H1 (cell line): ENCODE measurements around the gene MYO18A. TPM values are rescaled to one million over a fixed set of nuclear protein-coding genes. Genes with fewer than 3 reads are reported as not detected.

Source experiments
- CTCF ChIA-PET: fragments of 300-600 bp; sonication (Branson Sonifier 250); formaldehyde crosslinking; loops from one replicate; lab custom pipeline; 2021; ENCODE audit not compliant: partially characterized antibody; lab: Charles Lee
- POLR2A ChIA-PET: fragments of 300-600 bp; sonication (Branson Sonifier 250); formaldehyde crosslinking; loops from one replicate; lab custom pipeline; 2021; ENCODE audit warnings: inconsistent platforms; ENCODE audit not compliant: partially characterized antibody; lab: Charles Lee
- DNase-seq, 2 experiments: peaks; one replicate each; pipeline versions ENCODE4 v3.0.0 to v3.0.0-alpha.2; 2010 to 2022; ENCODE audit warnings: low spot score in 2 of 2, low read depth in 1 of 2, mixed read lengths in 1 of 2
- FAIRE-seq: peaks from 2 replicates; lab custom pipeline; 2011; peaks lifted over from hg19 to GRCh38; lab: Jason Lieb, UNC
- H2AFZ ChIP-seq: 2 replicates; pipeline ENCODE4 v1.8.1; 2012; ENCODE audit warnings: low read length, inconsistent platforms
- H2AK5ac ChIP-seq: 2 replicates; pipeline ENCODE4 v1.6.1; 2013; ENCODE audit warnings: low read depth, low read length
- H2BK120ac ChIP-seq: replicated peaks from 2 replicates; pipeline ENCODE3; 2013; ENCODE audit warnings: low read depth, low read length, inconsistent platforms
- H2BK12ac ChIP-seq: 2 replicates; pipeline ENCODE4 v1.6.1; 2013; ENCODE audit warnings: low read depth, low read length
- H2BK15ac ChIP-seq: 2 replicates; pipeline ENCODE4 v1.6.1; 2013; ENCODE audit warnings: low read length
- H2BK20ac ChIP-seq: 2 replicates; pipeline ENCODE4 v1.6.1; 2013; ENCODE audit warnings: low read length
- H2BK5ac ChIP-seq: 2 replicates; pipeline ENCODE4 v1.6.1; 2013; ENCODE audit warnings: low read depth, low read length
- H3K14ac ChIP-seq: 2 replicates; pipeline ENCODE4 v1.6.1; 2013; ENCODE audit warnings: inconsistent platforms; ENCODE audit not compliant: insufficient read length
- H3K18ac ChIP-seq: 2 replicates; pipeline ENCODE4 v1.6.1; 2013; ENCODE audit warnings: low read length; ENCODE audit errors: extremely low read depth
- H3K23ac ChIP-seq: 2 replicates; pipeline ENCODE4 v1.6.1; 2013; ENCODE audit warnings: inconsistent platforms; ENCODE audit not compliant: insufficient read length
- H3K23me2 ChIP-seq: 2 replicates; pipeline ENCODE4 v1.6.1; 2013; ENCODE audit warnings: low read depth, low read length
- H3K27ac ChIP-seq: 2 replicates; pipeline ENCODE4 v1.6.1; 2011; ENCODE audit warnings: low read depth, low read length, inconsistent platforms
- H3K27me3 ChIP-seq, 4 experiments: replicated peaks in 1 of 4; 1 replicate in 1 of 4; 2 replicates in 3 of 4; pipeline versions ENCODE4 v1.6.1 to v1.8.1; 2011 to 2013; ENCODE audit warnings: low read length in 3 of 4, mild to moderate bottlenecking in 3 of 4, inconsistent platforms in 2 of 4, mixed read lengths in 2 of 4, moderate library complexity in 1 of 4; ENCODE audit not compliant: control insufficient read depth in 3 of 4, insufficient read depth in 3 of 4; ENCODE audit errors: extremely low read depth in 1 of 4
- H3K36me3 ChIP-seq, 4 experiments: 2 replicates each; pipeline versions ENCODE4 v1.6.1 to v1.8.1; 2011 to 2013; ENCODE audit warnings: mild to moderate bottlenecking in 4 of 4, low read length in 3 of 4, moderate library complexity in 2 of 4, control low read depth in 1 of 4, inconsistent platforms in 1 of 4; ENCODE audit not compliant: insufficient read depth in 4 of 4, control insufficient read depth in 2 of 4
- H3K4ac ChIP-seq: replicated peaks from 2 replicates; pipeline ENCODE3; 2013; ENCODE audit warnings: low read length, low read depth, mixed read lengths, inconsistent platforms; ENCODE audit not compliant: insufficient read length
- H3K4me1 ChIP-seq, 4 experiments: replicated peaks in 1 of 4; 1 replicate in 1 of 4; 2 replicates in 3 of 4; pipeline versions ENCODE4 v1.6.1 to v1.8.1; 2011 to 2013; ENCODE audit warnings: low read length in 3 of 4, inconsistent platforms in 2 of 4, mixed read lengths in 1 of 4; ENCODE audit not compliant: insufficient read depth in 4 of 4, control insufficient read depth in 3 of 4
- H3K4me2 ChIP-seq, 2 experiments: 2 replicates each; pipeline versions ENCODE4 v1.6.1 to v1.8.1; 2011 to 2013; ENCODE audit warnings: low read depth in 2 of 2, low read length in 2 of 2, control low read depth in 1 of 2, inconsistent platforms in 1 of 2, mild to moderate bottlenecking in 1 of 2; ENCODE audit not compliant: insufficient read depth in 1 of 2
- H3K4me3 ChIP-seq, 4 experiments: fragments of 200-600, 300-600 bp in 1 of 4; sonication (generic), shearing (Covaris generic), sonication (Bioruptor Twin) in 1 of 4; 2 replicates each; pipeline versions ENCODE4 v1.5.1 to v1.8.1; 2011 to 2016; ENCODE audit warnings: low read length in 4 of 4, low read depth in 3 of 4, control low read depth in 2 of 4, inconsistent platforms in 2 of 4, mild to moderate bottlenecking in 2 of 4, mixed read lengths in 1 of 4, moderate library complexity in 1 of 4; ENCODE audit not compliant: insufficient read depth in 2 of 4; ENCODE audit errors: extremely low read depth in 1 of 4
- H3K56ac ChIP-seq: replicated peaks from 2 replicates; pipeline ENCODE3; 2013; ENCODE audit warnings: low read depth, mild to moderate bottlenecking, mixed read lengths, low read length, inconsistent platforms; ENCODE audit not compliant: insufficient read length
- H3K79me1 ChIP-seq: 2 replicates; pipeline ENCODE4 v1.6.1; 2013; ENCODE audit warnings: low read depth, low read length, control low read depth
- H3K79me2 ChIP-seq, 2 experiments: 2 replicates each; pipeline versions ENCODE4 v1.6.1 to v1.8.1; 2012 to 2013; ENCODE audit warnings: low read length in 2 of 2, mild to moderate bottlenecking in 2 of 2, inconsistent platforms in 1 of 2; ENCODE audit not compliant: insufficient read depth in 2 of 2, control insufficient read depth in 1 of 2
- H3K9ac ChIP-seq, 4 experiments: replicated peaks in 1 of 4; 1 replicate in 1 of 4; 2 replicates in 3 of 4; pipeline versions ENCODE4 v1.6.1 to v1.8.1; 2011 to 2013; ENCODE audit warnings: low read depth in 3 of 4, low read length in 3 of 4, control low read depth in 2 of 4, mild to moderate bottlenecking in 2 of 4, moderate library complexity in 2 of 4, inconsistent platforms in 1 of 4; ENCODE audit errors: extremely low read depth in 1 of 4
- H3K9me3 ChIP-seq, 2 experiments: 2 replicates each; pipeline versions ENCODE4 v1.6.1 to v1.8.1; 2012 to 2013; ENCODE audit warnings: mild to moderate bottlenecking in 2 of 2, moderate library complexity in 2 of 2, control low read depth in 1 of 2, inconsistent platforms in 1 of 2, low read depth in 1 of 2, low read length in 1 of 2, mixed read lengths in 1 of 2; ENCODE audit not compliant: insufficient read depth in 2 of 2
- H4K20me1 ChIP-seq, 2 experiments: replicated peaks in 1 of 2; 2 replicates each; pipeline versions ENCODE3 to v1.8.1; 2011 to 2013; ENCODE audit warnings: inconsistent platforms in 2 of 2, low read length in 2 of 2, mild to moderate bottlenecking in 1 of 2; ENCODE audit not compliant: insufficient read depth in 2 of 2, control insufficient read depth in 1 of 2
- H4K5ac ChIP-seq: 2 replicates; pipeline ENCODE4 v1.6.1; 2013; ENCODE audit warnings: low read length, low read depth, mixed read lengths, inconsistent platforms; ENCODE audit not compliant: insufficient read length
- H4K8ac ChIP-seq: 2 replicates; pipeline ENCODE4 v1.8.0; 2013; ENCODE audit warnings: mild to moderate bottlenecking, moderate library complexity, low read length, inconsistent platforms; ENCODE audit not compliant: insufficient read depth; ENCODE audit errors: extremely low read depth
- H4K91ac ChIP-seq: replicated peaks from 2 replicates; pipeline ENCODE3; 2013; ENCODE audit warnings: low read length, mixed read lengths, inconsistent platforms; ENCODE audit not compliant: insufficient read length
- CBX5 ChIP-seq: fragments of 300-800, 300-1000 bp; sonication (generic); IDR thresholded peaks from 2 replicates; pipeline ENCODE4 v1.7.1; 2016; ENCODE audit warnings: antibody characterized with exemption, low read length, low read depth
- CHD2 ChIP-seq: IDR thresholded peaks from 2 replicates; pipeline ENCODE4 v1.6.1; 2012; ENCODE audit warnings: low read length, improper control_type of control experiment
- E2F6 ChIP-seq: IDR thresholded peaks from 2 replicates; pipeline ENCODE4 v1.6.1; 2012; ENCODE audit warnings: inconsistent platforms
- FOSL1 ChIP-seq: IDR thresholded peaks from 2 replicates; pipeline ENCODE4 v1.6.1; 2011; ENCODE audit warnings: mild to moderate bottlenecking, low read depth, low read length, moderate library complexity; ENCODE audit not compliant: insufficient read depth
- GTF2F1 ChIP-seq: IDR thresholded peaks from 2 replicates; pipeline ENCODE4 v1.6.1; 2012; ENCODE audit warnings: low read depth, low read length, improper control_type of control experiment, borderline replicate concordance
- HDAC2 ChIP-seq, 2 experiments: fragments of 300-600 bp in 1 of 2; sonication (generic) in 1 of 2; IDR thresholded peaks; 2 replicates each; pipeline ENCODE4 v1.6.1; 2011 to 2012; ENCODE audit warnings: low read depth in 2 of 2, low read length in 2 of 2, mild to moderate bottlenecking in 2 of 2, moderate library complexity in 2 of 2, borderline replicate concordance in 1 of 2, inconsistent platforms in 1 of 2
- JUN ChIP-seq: IDR thresholded peaks from 2 replicates; pipeline ENCODE4 v1.6.1; 2011; ENCODE audit warnings: low read depth, mild to moderate bottlenecking, improper control_type of control experiment, low read length
- MAX ChIP-seq: IDR thresholded peaks from 2 replicates; pipeline ENCODE4 v1.6.1; 2012; ENCODE audit warnings: inconsistent platforms
- NRF1 ChIP-seq: IDR thresholded peaks from 2 replicates; pipeline ENCODE4 v1.6.1; 2011; ENCODE audit warnings: mild to moderate bottlenecking, low read depth, low read length, improper control_type of control experiment
- PHF8 ChIP-seq: fragments of 200-600 bp; sonication (generic); conservative IDR thresholded peaks from 2 replicates; pipeline ENCODE4 v1.7.1; 2012; ENCODE audit warnings: low read depth, mild to moderate bottlenecking, inconsistent platforms, low read length, moderate library complexity
- TAF7 ChIP-seq: optimal IDR thresholded peaks from 2 replicates; pipeline ENCODE3; 2011; ENCODE audit warnings: low read depth, mild to moderate bottlenecking, inconsistent platforms, low read length, moderate library complexity, borderline replicate concordance
- TCF12 ChIP-seq: IDR thresholded peaks from 2 replicates; pipeline ENCODE4 v1.6.1; 2011; ENCODE audit warnings: low read depth, mild to moderate bottlenecking, low read length
- WGBS, 2 experiments: shearing (Covaris generic) in 1 of 2; methylation state at CpG; one replicate each; pipeline versions ENCODE4 v1.1.6 to v1.1.7; 2013 to 2015; ENCODE audit warnings: low lambda C conversion rate in 2 of 2, mixed read lengths in 2 of 2, inconsistent platforms in 1 of 2, low coverage in 1 of 2, missing lambda C conversion rate in 1 of 2; ENCODE audit not compliant: insufficient replicate concordance in 2 of 2, insufficient coverage in 1 of 2, insufficient read length in 1 of 2; ENCODE audit errors: extremely low coverage in 1 of 2, missing lambda C conversion rate in 1 of 2; 5-methylcytosine and 5-hydroxymethylcytosine counted together
- polyA plus RNA-seq, 7 experiments: library from polyadenylated mRNA; depleted of rRNA in 3 of 7; stranded (reverse) in 5 of 7; unstranded in 2 of 7; fragments of >200 nt in 5 of 7; fragments of 200-250 nt in 2 of 7; gene quantifications; 1 replicate in 5 of 7; 2 replicates in 1 of 7; 4 replicates in 1 of 7; pipeline versions ENCODE4 v1.2.1 to v1.2.3, GENCODE V29; 2011 to 2013; ENCODE audit warnings: missing spikeins in 2 of 7, mixed read lengths in 2 of 7
- total RNA-seq: library from RNA; stranded (reverse); fragmentation: NEBNext Ultra II Directional; extraction: Animal tissue kit (Norgen Biotek cat#: 25700); gene quantifications from 2 replicates; pipeline ENCODE4 v1.2.1, GENCODE V29; 2021

MYO18A gene
- total and polyA plus RNA-seq, 2 of the 8 experiments (the other 6 are each of a cell fraction or from before 2014, with no cell fraction given): 7.6 to 43.8 TPM

- peaks cover 0 to 12% of the 10 kb centered on the region in 2 experiments for H4K20me1 ChIP-seq
- peaks cover 0 to 13% of the 10 kb centered on the region in 2 experiments; a peak in 1 of 4 replicates for H3K79me2 ChIP-seq
- TF ChIP-seq JUN: no peak
- no peak for TF ChIP-seq HDAC2 (IDR thresholded peaks at IDR 0.05; ENCODE audit: borderline replicate concordance in 1 of 2, low read depth in 2 of 2, low read length in 2 of 2)
- TF ChIP-seq MAX: no peak
- TF ChIP-seq TAF7: no peak
- no peak for TF ChIP-seq E2F6
- no peak for TF ChIP-seq CHD2
- no peak for TF ChIP-seq PHF8
- TF ChIP-seq GTF2F1: no peak
- TF ChIP-seq FOSL1: no peak
- no peak for TF ChIP-seq NRF1
- no peak for TF ChIP-seq TCF12
- no peak for TF ChIP-seq CBX5
Measured at GRCh38 chr17:29157310-29157709, 22.9 kb downstream of the MYO18A start.

More at GRCh38 chr17:29157310-29157709, 22.9 kb downstream of the MYO18A start:
- no peak overlapping the region for H3K9ac ChIP-seq
- H3K23ac ChIP-seq: no peak overlapping the region
- H3K18ac ChIP-seq: no peak overlapping the region
- H3K4me2 ChIP-seq: no peak overlapping the region
- no peak overlapping the region for H3K14ac ChIP-seq
- no peak overlapping the region for H2BK120ac ChIP-seq
- H2AK5ac ChIP-seq: peak overlapping the region; percentile 59; the same call in 1 of the 2 replicates
- no peak overlapping the region; the same call in 1 of the 2 replicates for H2BK5ac ChIP-seq
- H3K27ac ChIP-seq: no peak overlapping the region
- H2BK12ac ChIP-seq: 0 out of 2 replicates have a peak overlapping the region, but pooled peaks have one; percentile 13
- H3K56ac ChIP-seq: no peak overlapping the region
- no peak overlapping the region for H3K4ac ChIP-seq
- H4K8ac ChIP-seq: no peak overlapping the region
- H3K23me2 ChIP-seq: no peaks in the 10 kb centered on the region
- H2AFZ ChIP-seq: no peak overlapping the region
- no peak overlapping the region for H3K4me3 ChIP-seq
- WGBS, 2 experiments: 80% methylated on average over 1 of the region's 1 CpG; no CpG with 5 or more reads in 1 of the 2 experiments
- FAIRE-seq (no peak), DNase-seq (no peak)
- peak overlapping the region; percentile 90; the same call in 1 of the 2 replicates for H2BK15ac ChIP-seq
- H3K4me1 ChIP-seq: peaks cover 6 to 20% (median 15%) of the 10 kb centered on the region in 4 experiments; a peak in 6 of 7 replicates
- H4K5ac ChIP-seq: no peak overlapping the region
- ChIA-PET POLR2A (interaction anchor here (4.8 kb wide), 1 partner anchor 21 kb away, joined by 25 read pairs; the partner anchor contains the start of gene MYO18A), CTCF (interaction anchor here (1.1 to 34.4 kb wide), 4 partner anchors 8 to 55 kb away, joined by 3 to 731 read pairs (median 175); partner anchors contain the start of gene MYO18A)
- H3K79me1 ChIP-seq: peaks cover 6% of the 10 kb centered on the region
- no peak overlapping the region for H4K91ac ChIP-seq
- no peaks in the 10 kb centered on the region for H3K27me3 ChIP-seq
- no peaks in the 10 kb centered on the region for H3K9me3 ChIP-seq
- H3K36me3 ChIP-seq: no peaks in the 10 kb centered on the region
- H2BK20ac ChIP-seq: 0 out of 2 replicates have a peak overlapping the region, but pooled peaks have one; percentile 21
